GM19043 (cell line): ENCODE data around the gene GTF2IRD1.

Source experiments
- ATAC-seq: cut with Tn5 transposase; IDR thresholded peaks from one replicate; pipeline ENCODE4 v1.9.1; 2021; ENCODE audit warnings: low read depth; ENCODE audit not compliant: unreplicated experiment

Gene GTF2IRD1

DNA sequence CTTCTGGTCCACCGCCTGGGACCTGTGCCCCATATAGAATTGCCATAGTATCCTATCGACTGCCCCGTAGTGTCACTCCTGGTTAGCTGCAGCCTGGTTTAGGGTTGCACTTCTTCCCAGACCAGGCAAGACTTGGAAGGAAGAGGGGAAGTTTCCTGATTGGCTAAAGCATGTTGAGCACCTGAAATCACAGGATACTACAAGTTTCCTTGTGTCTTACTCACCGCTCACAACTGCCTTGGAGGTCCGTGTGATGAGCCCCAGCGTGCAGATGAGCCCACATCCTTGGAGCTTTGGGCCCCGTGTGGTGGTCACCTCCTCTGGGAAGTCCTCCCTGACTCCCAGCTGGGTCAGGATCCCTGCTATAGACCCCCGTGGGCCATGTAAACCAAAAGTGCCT, 129.9 kb downstream of the GTF2IRD1 start:
- no peak for ATAC-seq

DNA sequence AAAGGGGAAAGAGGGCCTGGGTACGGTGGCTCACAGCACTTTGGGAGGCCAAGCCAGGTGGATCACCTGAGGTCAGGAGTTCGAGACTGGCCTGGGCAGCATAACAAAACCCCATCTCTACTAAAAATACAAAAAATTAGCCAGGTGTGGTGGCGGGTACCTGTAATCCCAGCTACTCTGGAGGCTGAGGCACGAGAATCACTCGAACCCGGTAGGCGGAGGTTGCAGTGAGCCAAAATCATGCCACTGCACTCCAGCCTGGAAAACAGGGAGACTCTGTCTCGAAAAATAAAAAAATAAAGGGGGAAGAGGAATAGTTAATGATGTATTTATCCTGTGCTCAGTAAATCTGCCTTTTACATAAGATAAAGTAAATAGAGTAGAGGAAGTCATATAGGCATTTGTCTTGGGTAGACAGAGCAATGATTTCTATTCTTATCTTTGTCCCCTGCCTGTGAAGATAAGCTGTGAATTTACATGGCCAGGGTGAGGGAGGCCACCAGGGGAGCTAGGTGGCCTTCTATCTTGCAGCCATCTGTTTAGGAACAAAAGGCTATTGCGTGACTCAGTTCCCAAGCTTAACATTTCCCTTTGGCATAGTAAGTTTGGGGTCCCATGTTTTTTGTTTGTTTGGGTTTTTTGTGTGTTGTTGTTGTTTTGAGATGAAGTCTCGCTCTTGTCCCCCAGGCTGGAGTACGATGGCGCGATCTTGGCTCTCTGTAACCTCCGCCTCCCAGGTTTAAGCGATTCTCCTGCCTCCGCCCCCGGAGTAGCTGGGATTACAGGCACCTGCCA, 130.7 kb downstream of the GTF2IRD1 start:
- ATAC-seq = no peak

DNA sequence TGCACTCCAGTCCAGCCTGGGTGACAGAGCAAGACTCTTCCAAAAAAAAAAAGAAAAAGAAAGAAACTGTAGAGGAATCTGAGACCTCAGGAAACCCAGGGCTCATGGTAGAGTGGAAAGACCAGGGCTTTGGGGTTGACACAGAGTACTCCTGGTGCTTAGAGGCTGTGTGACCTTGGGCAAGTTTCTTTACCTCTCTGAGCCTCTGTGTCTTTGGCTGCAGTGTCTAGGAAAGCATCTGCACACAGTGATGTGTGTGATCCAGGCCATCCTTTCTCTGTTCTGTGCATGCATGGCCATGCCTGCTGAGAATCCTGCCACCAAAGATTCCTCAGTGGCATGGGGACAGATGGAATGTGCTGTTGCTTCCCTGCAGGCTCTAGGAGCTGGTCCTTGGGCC, 132.1 kb downstream of the GTF2IRD1 start:
- ATAC-seq = no peak

DNA sequence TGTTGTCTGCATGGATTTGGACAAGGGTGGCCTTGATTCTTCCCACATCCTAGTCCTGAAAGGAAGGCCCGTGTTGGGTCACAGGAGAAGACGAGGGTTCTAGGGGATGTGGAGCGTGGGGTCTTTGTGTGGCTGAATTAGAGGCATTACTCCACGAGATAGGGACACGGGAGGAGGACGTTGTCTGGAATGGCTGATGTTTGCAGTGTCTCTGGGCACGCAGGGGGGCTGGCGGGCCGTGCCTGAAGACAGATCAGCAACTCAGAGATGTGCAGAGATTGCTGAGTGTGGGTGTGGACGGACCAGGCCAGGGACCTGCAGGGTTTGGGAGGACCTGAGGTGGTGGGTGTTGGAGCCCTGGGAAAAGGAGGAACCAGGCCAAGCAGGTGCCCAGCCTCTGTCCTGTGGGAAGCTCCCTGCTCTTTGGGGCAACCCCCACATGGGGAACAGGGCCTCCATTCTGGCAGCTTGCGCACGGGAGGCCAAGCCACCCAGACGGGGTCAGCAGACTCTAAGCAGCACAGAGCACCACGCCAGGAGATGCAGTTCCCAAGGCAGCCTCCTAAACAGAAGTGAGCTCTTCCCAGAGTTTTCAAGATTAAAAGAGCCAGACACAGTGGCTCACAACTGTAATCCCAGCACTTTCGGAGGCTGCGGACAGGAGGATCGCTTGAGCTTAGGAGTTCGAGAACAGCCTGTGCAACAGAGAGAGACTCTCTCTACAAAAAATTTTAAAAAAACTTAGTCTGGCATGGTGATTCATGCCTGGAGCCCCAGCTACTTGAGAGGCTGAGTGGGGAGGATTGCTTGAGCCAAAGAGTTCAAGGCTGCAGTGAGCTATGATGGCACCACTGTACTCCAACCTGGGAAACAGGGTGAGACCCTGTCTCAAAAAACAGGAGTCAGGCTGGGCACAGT, 132.8 kb downstream of the GTF2IRD1 start:
- no peak for ATAC-seq

DNA sequence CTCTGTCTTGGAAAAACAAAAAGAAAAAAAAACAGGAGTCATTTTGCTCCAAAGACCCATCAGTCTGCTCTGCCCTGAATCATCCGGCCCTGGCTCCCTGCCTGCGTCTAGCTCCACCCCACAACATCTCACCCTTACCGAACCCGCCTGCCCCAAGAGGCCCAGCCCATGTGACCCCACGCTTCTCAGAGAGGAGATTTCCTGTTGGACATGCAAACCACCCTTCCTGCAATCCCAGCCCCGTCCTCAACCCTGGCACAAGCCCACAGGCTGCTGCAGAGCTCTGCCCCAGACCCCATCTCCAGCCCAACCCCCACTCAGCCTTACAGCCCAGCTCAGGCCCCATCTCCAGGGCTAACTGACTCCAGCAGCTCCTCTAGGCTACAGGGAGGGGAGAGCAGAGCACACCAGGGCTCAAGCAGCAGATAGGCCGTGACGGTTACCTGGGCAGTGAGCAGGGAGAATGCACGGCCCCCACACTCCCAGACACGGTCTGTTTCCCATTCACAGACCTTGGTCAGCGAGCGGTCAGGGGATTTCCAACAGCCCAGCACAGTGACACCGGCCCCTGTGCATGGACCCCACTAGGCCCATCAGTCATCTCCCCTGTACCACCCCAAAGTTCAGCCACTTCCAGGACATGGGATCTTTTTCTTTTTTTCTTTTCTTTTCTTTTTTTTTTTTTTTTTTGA, 133.9 kb downstream of the GTF2IRD1 start:
- peak; percentile 80 for ATAC-seq

DNA sequence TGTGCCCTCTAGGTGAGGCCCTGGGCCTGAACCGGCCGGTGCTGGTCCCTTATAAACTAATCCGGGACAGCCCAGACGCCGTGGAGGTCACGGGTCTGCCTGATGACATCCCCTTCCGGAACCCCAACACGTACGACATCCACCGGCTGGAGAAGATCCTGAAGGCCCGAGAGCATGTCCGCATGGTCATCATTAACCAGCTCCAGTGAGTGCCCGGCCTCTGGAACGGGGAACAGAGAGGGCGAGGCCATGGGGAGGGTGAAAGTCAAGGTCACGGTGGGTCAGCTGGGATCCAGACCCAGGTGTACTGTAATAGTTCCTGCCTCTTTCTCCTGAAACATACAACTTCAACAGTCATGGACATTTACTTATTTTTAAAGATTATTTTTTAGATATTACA, 137.1 kb downstream of the GTF2IRD1 start:
- ATAC-seq = no peak

DNA sequence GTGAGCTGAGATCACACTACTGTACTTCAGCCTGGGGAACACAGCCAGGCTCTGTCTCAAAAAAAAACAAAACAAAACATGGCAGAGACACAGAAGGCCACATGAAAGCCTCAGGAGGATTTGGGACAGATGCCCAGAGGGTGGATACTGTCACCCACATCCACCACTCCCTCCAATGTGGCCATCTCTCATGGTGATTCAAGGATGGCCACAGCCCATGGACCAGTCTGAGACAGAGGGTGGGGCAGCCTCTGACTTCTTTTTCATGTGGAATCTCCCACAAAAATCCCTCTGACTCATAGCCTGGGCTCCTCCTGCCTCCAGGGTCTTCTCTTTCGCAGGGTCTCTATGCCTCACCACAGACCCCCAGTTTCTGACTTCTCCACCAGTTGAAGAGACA, 144.9 kb downstream of the GTF2IRD1 start:
- ATAC-seq = no peak

DNA sequence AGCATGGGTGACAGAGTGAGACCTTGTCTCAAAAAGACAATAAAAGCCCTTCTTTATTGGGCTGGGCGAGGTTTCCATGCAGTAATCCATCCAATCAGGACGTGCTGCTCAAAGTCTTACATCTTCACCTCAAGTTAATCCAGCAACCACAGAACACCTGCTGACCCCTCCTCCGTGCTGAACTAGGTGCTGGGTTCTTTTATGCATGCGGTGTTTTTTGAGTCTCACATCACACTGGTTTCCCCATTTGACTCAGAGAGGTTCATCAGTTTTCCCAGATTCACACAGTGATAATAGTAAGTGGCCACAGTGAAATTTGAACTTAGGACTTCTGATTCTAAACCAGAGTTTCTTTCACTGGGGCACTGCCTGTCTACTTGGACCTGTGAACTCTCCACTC, 145.5 kb downstream of the GTF2IRD1 start:
- ATAC-seq = no peak

DNA sequence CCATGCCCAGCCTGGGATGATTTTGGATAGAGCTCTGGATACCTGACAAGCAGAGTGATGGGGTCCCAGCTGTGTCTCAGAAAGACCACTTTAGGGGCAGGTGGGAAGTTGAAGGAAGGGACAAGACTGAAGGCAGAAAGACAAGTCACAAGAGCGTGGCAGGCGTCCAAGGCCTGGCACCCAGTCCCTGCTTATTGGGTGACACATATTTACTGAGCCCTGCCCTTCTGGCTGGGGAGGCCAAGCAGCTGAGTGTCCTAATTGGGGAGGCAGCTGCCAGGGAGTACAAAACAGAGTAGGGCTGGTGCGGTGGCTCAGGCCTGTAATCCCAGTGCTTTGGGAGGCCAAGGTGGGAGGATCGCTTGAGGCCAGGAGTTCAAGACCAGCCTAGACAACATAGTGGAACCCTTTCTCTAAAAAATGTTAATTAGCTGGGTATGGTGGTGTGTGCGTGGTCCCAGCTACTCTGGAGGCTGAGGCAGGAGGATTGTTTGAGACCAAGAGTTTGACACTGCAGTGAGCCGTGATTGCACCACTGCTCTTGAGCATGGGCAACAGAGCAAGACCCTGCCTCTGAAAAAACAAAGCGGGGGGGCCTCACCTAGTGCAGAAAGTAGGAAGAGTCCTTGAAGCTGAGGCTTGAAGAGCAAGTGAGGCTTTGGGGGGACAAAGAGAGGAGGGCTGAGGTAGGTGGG, 150.8 kb downstream of the GTF2IRD1 start:
- ATAC-seq = no peak

DNA sequence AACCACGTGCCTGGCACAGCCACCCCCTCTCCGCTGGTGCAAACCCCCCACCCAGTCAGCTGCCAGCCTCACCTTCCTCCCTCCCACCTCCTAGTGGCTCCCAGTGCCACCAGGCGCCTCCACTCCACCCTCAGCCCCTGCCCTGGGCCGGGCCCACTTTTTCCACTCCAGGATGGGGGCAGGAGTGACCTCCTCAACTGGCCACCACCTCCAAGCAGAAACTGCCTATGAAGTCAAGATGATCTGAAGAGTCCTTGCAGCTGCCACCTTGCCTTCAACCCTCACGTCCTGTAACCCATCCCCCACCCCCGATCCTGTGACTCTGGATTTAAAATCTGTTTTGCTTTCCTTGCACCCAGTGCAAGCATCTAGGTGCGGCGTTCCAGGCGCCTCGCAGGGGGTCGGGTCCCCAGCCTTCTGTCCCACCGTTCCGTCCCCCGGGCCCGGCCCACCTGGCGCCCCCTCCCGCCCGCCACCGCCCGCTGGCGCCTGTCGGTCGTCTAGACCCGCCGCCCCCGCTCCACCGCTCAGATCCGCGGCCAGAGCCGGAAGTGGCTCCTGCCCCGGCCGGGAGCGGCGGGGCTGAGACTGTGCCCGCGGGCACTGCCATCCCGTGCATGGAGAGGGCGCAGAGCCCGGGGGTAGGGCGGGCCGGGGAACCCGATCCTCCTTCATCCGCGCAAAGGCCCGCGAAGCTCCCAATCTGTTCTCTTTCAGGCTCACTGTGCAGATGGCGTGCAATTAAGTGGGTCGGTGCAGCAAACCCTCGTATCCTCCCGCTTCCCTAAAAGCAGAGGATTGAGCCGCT, 152.6 kb downstream of the GTF2IRD1 start:
- ATAC-seq = no peak

DNA sequence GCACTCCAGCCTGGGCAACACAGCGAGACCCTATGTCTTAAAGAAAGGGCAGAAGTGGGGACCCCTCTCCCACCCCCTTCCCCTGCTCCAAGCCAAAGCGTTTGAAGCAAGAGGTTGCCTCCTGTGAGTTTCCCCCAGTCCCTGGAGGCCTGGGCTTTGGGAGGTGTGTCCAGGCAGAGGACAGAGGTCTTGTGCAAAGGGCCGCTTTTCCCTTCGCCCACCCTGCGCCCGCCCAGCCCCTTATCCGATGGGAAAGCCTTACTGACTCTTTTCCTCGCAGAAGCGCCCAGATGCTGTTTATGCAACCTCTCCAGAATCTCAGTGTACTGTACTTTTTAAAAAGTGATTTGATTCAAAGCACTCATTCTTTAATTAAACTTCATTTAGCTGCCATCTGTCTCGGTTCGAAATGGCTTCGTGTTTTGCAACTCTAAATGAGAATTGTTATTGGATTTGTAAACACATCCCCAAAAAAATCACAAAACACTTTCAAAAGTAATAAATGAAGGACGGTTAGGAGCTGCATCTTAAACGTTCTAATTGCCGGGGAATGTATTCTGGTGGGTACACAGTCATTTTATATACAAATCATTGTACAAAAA, 153.3 kb downstream of the GTF2IRD1 start:
- no peak for ATAC-seq

DNA sequence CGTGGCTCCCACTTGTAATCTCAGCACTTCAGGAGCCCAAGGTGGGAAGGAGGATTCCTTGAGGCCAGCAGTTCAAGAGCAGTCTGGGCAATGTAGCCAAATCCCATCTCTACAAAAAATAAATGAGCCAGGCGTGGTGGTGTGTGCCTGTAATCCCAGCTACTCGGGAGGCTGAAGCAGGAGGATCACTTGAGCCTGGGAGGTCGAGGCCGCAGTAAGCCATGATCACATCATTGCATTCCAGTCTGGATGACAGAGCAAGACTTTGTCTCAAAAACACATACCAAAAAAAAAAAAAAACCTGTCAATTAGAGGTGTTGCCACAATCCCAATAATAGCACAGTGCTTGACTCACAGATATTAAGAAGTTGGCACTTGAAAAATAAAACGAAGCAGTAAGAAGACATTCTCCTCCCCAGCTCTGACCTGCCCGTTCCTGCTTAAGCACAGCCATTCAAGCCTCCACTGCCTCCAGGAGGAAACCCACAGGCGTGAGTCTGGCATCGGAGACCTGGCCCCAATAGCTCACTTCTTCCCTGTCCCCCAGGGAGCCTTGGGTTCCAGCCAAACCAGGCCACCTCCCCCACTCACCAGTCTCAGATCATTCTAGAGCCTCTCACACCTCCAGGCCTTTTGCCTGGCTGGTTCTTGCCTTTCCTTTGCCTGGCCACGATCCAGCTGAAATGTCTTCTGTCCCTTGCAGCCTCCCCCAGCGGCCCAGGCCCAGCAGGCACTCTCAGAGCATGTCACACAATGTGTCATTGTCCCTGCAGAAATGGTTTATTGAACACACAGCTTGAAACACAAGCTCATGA, 158.5 kb downstream of the GTF2IRD1 start:
- no peak for ATAC-seq

DNA sequence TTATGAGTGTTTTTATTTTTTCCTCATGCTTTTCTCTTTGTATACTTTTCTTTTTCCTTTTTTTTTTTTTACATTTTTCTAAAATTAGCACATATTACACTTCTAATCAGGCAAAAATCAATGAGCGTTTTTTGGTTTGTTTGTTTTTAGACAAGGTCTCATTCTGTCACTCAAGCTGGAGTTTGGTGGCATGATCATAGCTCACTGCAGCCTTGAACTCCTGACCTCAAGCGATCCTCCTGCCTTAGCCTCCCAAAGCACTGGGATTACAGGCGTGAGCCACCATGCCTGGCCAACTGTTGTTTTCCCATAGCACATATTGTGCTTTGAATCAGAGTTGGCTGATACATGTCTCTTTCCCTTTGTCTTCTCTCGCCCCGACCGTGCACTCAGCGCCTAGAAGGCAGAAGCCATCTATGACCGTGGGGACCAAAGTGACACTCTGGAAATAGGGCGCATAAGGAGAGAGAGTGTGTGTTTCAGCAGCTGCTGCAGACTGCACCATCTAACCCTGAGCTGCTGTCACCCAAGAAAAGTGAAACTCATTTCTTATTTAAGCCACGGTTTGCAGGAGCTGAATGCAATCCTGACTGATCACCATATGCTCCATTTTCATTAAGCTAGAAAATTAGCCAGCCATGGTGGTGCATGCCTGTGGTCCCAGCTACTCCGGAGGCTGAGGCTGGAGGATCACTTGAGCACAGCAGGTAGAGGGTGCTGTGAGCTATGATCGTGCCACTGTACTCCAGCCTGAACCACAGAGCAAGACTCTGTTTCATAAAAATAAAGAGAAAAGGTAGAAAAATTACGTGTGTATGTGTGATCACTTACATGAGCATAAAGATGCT, 162.5 kb downstream of the GTF2IRD1 start:
- no peak for ATAC-seq

DNA sequence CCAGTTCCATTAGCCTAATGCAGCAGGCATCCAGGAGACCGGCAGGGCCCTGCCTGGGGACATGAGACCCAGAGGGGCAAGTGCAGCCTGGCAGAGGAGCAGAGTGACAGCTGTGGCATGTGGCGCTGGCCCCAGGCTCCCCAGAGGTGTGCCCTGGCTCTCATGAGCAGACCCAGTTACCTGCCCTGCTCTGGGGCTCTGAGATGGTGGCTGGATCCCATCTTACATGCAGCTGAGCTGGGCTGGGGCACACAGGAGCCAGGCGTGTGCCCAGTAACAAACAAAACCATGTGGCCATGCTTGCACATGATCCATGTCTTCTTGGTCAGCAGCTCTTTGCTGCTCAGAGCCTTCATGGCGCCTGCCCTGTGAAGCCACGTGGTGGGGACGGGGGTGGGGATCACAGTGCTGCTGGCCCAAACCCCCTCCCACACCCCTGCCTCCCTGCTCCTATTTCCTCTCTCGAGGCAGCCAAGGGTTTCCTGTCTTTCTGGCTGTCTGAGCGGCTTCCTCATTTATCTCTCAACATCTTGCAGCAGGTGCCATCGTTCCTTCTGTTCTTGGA, 163.6 kb downstream of the GTF2IRD1 start:
- ATAC-seq = no peak

DNA sequence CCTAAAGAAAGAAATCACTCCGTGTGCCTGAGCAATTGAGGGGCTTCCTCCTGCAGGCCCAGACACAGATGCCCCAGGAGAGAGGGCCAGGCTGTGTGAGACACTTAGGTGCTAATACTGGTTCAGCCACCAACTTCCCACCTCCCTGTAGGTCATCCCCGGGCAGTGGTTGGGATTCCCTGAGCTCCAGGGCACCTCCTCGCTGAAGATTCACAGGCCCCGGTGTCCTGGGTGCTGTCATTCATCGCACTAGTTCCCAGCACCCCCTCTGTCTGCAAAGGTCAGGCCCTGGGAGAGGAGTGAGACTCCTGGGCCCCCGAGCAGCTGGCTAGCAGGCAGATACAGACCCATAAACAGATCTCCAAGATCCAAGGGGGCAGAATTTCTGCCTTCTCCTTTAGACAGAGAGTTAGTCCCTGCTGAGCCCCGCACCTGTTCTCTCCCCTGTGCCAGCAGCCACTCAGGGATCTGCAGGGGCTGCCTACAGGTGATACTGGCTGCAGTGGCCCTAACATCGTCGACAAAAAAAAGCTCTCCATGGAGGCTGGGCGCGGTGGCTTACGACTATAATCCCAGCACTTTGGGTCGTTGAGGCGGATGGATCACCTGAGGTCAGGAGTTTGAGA, 165.6 kb downstream of the GTF2IRD1 start:
- no peak for ATAC-seq

DNA sequence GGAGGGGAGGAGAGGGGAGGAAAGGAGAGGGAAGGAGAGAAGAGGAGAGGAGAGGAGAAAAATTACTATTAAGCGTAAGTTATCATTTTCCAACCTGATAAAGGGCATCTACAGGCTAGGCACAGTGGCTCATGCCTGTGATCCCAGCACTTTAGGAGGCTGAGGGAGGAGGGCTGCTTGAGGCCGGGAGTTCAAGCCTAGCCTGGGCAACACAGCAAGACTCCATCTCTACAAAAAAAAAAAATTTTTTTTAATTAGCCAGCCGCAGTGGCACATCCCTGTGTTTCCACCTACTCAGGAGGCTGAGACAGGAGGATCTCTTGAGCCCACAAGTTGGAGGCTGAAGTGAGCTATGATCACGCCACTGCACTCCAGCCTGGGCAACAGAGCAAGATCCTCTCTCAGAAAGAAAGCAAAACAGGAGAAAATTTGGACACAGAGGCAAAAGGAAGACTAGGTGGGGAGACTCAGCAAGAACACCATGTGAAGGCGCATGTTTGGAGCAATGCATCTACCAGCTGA, 168.6 kb downstream of the GTF2IRD1 start:
- no peak for ATAC-seq

DNA sequence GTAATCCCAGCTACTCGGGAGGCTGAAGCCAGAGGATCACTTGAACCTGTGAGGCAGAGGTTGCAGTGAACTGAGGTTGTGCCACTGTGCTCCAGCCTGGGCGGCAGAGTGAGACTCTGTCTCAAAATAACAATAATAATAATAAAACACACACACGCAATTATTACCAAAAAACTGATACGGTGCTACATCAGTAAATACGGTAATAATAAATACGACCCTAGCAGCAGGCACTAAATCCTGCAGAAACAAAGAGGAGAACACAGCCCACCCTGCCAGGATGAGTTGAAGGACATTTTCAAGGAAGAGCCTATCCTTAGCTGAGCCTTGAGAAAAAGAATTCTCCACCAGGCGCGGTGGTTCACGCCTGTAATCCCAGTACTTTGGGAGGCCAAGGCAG, 169.4 kb downstream of the GTF2IRD1 start:
- no peak for ATAC-seq
